SK-N-SH (cell line): Measurements from ENCODE around the gene LRRC26.

Source experiments
- CHD2 ChIP-seq: fragments of 150-350 bp; IDR thresholded peaks from 2 replicates; pipeline ENCODE4 v1.6.1; 2018; ENCODE audit warnings: low read length; ENCODE audit not compliant: partially characterized antibody
- CTCF ChIP-seq: fragments of 200-600 bp; sonication (generic); IDR thresholded peaks from 2 replicates; pipeline ENCODE4 v1.6.1; 2017; ENCODE audit warnings: antibody characterized with exemption, mild to moderate bottlenecking, moderate library complexity
- EZH2phosphoT487 ChIP-seq: fragments of 200-600 bp; sonication (generic); IDR thresholded peaks from 2 replicates; pipeline ENCODE4 v1.6.1; 2017; ENCODE audit warnings: low read depth, mixed run types, mild to moderate bottlenecking, antibody characterized with exemption, moderate library complexity, borderline replicate concordance
- MEF2A ChIP-seq: IDR thresholded peaks from 2 replicates; pipeline ENCODE4 v1.4.0; 2012; ENCODE audit warnings: low read depth, borderline replicate concordance
- RAD21 ChIP-seq: IDR thresholded peaks from 2 replicates; pipeline ENCODE4 v1.6.1; 2012; ENCODE audit warnings: mild to moderate bottlenecking, low read length
- REST ChIP-seq: IDR thresholded peaks from 2 replicates; pipeline ENCODE4 v1.6.1; 2012; ENCODE audit warnings: mild to moderate bottlenecking, low read depth, low read length, moderate library complexity
- RFX5 ChIP-seq: IDR thresholded peaks from 2 replicates; pipeline ENCODE4 v1.6.1; 2012; ENCODE audit warnings: mild to moderate bottlenecking, improper control_type of control experiment, low read length
- SIN3A ChIP-seq: IDR thresholded peaks from 2 replicates; pipeline ENCODE4 v1.6.1; 2012; ENCODE audit warnings: low read depth, mild to moderate bottlenecking, low read length, moderate library complexity, borderline replicate concordance
- TAF1 ChIP-seq: IDR thresholded peaks from 2 replicates; pipeline ENCODE4 v1.6.1; 2012; ENCODE audit warnings: low read depth, mild to moderate bottlenecking, low read length, moderate library complexity, borderline replicate concordance
- TF ChIP-seq, protein P1 (sequence below): fragments of 150-350 bp; IDR thresholded peaks from 2 replicates; pipeline ENCODE4 v1.6.1; 2017; ENCODE audit warnings: antibody characterized with exemption, low read length, low read depth, borderline replicate concordance
- TF ChIP-seq, protein P2 (sequence below): IDR thresholded peaks from 2 replicates; pipeline ENCODE4 v1.4.0; 2012; ENCODE audit warnings: low read depth

- TF ChIP-seq MEF2A = no peak
- TF ChIP-seq CHD2 = no peak
- TF ChIP-seq RAD21 = no peak
- TF ChIP-seq, protein P1, sequence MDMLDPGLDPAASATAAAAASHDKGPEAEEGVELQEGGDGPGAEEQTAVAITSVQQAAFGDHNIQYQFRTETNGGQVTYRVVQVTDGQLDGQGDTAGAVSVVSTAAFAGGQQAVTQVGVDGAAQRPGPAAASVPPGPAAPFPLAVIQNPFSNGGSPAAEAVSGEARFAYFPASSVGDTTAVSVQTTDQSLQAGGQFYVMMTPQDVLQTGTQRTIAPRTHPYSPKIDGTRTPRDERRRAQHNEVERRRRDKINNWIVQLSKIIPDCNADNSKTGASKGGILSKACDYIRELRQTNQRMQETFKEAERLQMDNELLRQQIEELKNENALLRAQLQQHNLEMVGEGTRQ = no peak
- TF ChIP-seq CTCF = 0 out of 2 replicates have a peak, but pooled peaks have one; percentile 2
- no peak for TF ChIP-seq TAF1
- no peak for TF ChIP-seq RFX5
- TF ChIP-seq, protein P2, sequence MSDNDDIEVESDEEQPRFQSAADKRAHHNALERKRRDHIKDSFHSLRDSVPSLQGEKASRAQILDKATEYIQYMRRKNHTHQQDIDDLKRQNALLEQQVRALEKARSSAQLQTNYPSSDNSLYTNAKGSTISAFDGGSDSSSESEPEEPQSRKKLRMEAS = no peak
- TF ChIP-seq SIN3A = no peak
- TF ChIP-seq EZH2phosphoT487 = no peak
- TF ChIP-seq REST = no peak
Observed at GRCh38 chr9:137189297-137190295, 19.7 kb upstream of the LRRC26 start.
